Measurements from ENCODE around the gene SMG7. TPM values are rescaled to one million over a fixed set of nuclear protein-coding genes. Genes with fewer than 3 reads are reported as not detected.

The SMG7 gene
- total RNA-seq (2014; rRNA removed; shearing (Covaris generic)) (36.4 and 45.0 TPM in 2 replicates), total RNA-seq (2022) (172 and 185 TPM in 2 replicates), Bru-seq, nascent RNA (percentile 98 among the genes with signal in this experiment), BruChase-seq, experiment 1, labeled RNA remaining after a 6-hour chase (percentile 95 among the genes with signal in this experiment), BruChase-seq, experiment 2, labeled RNA remaining after a 2-hour chase (percentile 96 among the genes with signal in this experiment)
- long read RNA-seq, full-length matches to known transcripts = 16 of 128 reads
- long read RNA-seq, partial matches to known transcripts = 48 of 128 reads
- long read RNA-seq, other reads (novel, unspliced or antisense) = 64 of 128 reads

GRCh38 chr1:183472488-183473216 lies at the start of gene SMG7:
Gene SMG7, plus strand, starts transcription at chr1:183472499. Its CDS starts 122 bp downstream, at chr1:183472621.
- intact Hi-C loops (cut with micrococcal nuclease; ENCODE audit: unreplicated experiment) = loop anchor here (1.0 to 10.0 kb wide), 5 partner anchors 9 to 638 kb away; partner anchors contain the start of genes DHX9, LAMC1 and TSEN15
- DNase-seq (ENCODE audit: low spot score) = peak; percentile 84
- Histone ChIP-seq H3K79me2 (ENCODE audit: insufficient read depth, low read depth, low read length) (peaks cover 53% of the 10 kb centered on the region), H3K4me1 (ENCODE audit: insufficient read depth, low read length, poor library complexity, severe bottlenecking) (peaks cover 51% of the 10 kb centered on the region), H3K4me2 (ENCODE audit: low read length) (peak within 1 kb of the TSS; percentile 96), H2AFZ (ENCODE audit: low read length) (peak within 1 kb of the TSS; percentile 59), H3K4me3 (ENCODE audit: low read depth, low read length, poor library complexity, severe bottlenecking) (peak within 1 kb of the TSS; percentile 95), H4K20me1 (ENCODE audit: insufficient read depth, low read length) (no peaks in the 10 kb centered on the region; the same call in 1 of the 2 replicates), H3K36me3 (ENCODE audit: insufficient read depth, low read length) (peaks cover 51% of the 10 kb centered on the region), H3K9me2 (ENCODE audit: insufficient read depth, low read length) (no peaks in the 10 kb centered on the region), H3K27ac (ENCODE audit: low read depth, low read length, poor library complexity, severe bottlenecking) (peak within 1 kb of the TSS; percentile 88), H3K9me3 (ENCODE audit: low read length) (no peaks in the 10 kb centered on the region)
- POLR2A ChIA-PET = interaction anchor here (0.8 to 2.5 kb wide), 7 partner anchors 9 to 108 kb away, joined by 3 to 14 read pairs (median 6); no protein-coding TSS in a partner anchor
- BruUV-seq (replicated peaks) = no TSS peak
- CTCF ChIA-PET (ENCODE audit: unreplicated experiment) = interaction anchor here (1.6 kb wide), 1 partner anchor 24 kb away, joined by 4 read pairs; no protein-coding TSS in a partner anchor
- no peak for TF ChIP-seq CTCF (conservative IDR thresholded peaks at IDR 0.05; ENCODE audit: low read length)
- no peak for TF ChIP-seq EZH2phosphoT487 (IDR thresholded peaks at IDR 0.05; ENCODE audit: borderline replicate concordance, low read depth, low read length)

- no TSS peak for BruUV-seq (replicated peaks)
- H3K4me2 ChIP-seq (ENCODE audit: low read length) = no peak overlapping the region
- no peaks in the 10 kb centered on the region for H4K20me1 ChIP-seq (ENCODE audit: insufficient read depth, low read length)
- POLR2A ChIA-PET = interaction anchor here (1.4 kb wide), 1 partner anchor 17 kb away, joined by 3 read pairs; no protein-coding TSS in a partner anchor
- H3K27ac ChIP-seq (ENCODE audit: low read depth, low read length, poor library complexity, severe bottlenecking) = no peak overlapping the region
- H3K9me2 ChIP-seq (ENCODE audit: insufficient read depth, low read length) = 0 out of 2 replicates have a peak, but pooled peaks cover 5% of the 10 kb centered on the region
- CTCF ChIA-PET (ENCODE audit: unreplicated experiment) = no interaction called here
- TF ChIP-seq CTCF (conservative IDR thresholded peaks at IDR 0.05; ENCODE audit: low read length) (no peak), EZH2phosphoT487 (IDR thresholded peaks at IDR 0.05; ENCODE audit: borderline replicate concordance, low read depth, low read length) (no peak)
- H3K4me3 ChIP-seq (ENCODE audit: low read depth, low read length, poor library complexity, severe bottlenecking) = no peak overlapping the region
- H3K36me3 ChIP-seq (ENCODE audit: insufficient read depth, low read length) = no peaks in the 10 kb centered on the region
- intact Hi-C loops (cut with micrococcal nuclease; ENCODE audit: unreplicated experiment) = no loop called here
- DNase-seq (ENCODE audit: low spot score) = no peak
- H3K4me1 ChIP-seq (ENCODE audit: insufficient read depth, low read length, poor library complexity, severe bottlenecking) = no peaks in the 10 kb centered on the region
- no peaks in the 10 kb centered on the region for H3K79me2 ChIP-seq (ENCODE audit: insufficient read depth, low read depth, low read length)
- no peak overlapping the region for H2AFZ ChIP-seq (ENCODE audit: low read length)
- H3K9me3 ChIP-seq (ENCODE audit: low read length) = no peaks in the 10 kb centered on the region
These were observed 48.8 kb upstream of the SMG7 start for GRCh38 chr1:183423541-183423940.
